Measurements from ENCODE around the gene ARHGAP31.

ARHGAP31 gene

DNA sequence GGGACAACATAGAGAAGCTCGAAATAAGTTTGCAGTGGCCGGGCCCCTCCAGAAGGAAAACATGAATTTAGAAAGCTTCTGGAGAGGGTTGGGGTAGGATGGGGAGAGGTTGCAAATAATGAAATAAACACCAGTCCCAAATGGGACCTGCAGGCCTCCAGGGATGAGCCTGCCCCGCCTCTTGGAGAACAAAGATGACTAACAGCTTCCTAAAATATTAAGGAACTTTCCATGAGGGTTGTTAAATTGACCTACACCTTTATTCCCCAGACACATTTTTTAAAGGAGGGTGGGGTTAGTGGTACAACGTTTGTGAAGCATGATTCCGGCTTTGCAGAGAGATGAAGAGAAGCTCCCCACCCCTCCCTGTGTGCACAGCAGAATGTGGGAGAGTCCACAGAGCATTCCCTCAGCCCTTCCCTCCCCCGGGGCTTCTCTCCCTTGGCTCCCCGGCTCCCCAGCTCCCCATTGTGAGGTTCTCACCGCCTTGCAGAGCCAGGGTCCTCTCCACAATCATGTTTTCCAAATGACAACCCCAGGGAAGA lies 84.1 kb downstream of the ARHGAP31 start:
- TF ChIP-seq EZH2phosphoT487 (conservative IDR thresholded peaks at IDR 0.05; ENCODE audit: low read length): no peak
- TF ChIP-seq, protein P1, sequence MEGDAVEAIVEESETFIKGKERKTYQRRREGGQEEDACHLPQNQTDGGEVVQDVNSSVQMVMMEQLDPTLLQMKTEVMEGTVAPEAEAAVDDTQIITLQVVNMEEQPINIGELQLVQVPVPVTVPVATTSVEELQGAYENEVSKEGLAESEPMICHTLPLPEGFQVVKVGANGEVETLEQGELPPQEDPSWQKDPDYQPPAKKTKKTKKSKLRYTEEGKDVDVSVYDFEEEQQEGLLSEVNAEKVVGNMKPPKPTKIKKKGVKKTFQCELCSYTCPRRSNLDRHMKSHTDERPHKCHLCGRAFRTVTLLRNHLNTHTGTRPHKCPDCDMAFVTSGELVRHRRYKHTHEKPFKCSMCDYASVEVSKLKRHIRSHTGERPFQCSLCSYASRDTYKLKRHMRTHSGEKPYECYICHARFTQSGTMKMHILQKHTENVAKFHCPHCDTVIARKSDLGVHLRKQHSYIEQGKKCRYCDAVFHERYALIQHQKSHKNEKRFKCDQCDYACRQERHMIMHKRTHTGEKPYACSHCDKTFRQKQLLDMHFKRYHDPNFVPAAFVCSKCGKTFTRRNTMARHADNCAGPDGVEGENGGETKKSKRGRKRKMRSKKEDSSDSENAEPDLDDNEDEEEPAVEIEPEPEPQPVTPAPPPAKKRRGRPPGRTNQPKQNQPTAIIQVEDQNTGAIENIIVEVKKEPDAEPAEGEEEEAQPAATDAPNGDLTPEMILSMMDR (IDR thresholded peaks at IDR 0.05; ENCODE audit: insufficient read depth, low read length, poor library complexity, severe bottlenecking): no peak
- H3F3A ChIP-seq (ENCODE audit: insufficient read depth): no peaks in the 10 kb centered on the region
- no peaks in the 10 kb centered on the region for H3K9me2 ChIP-seq (replicated peaks; ENCODE audit: insufficient read depth, low read length)
- no peaks in the 10 kb centered on the region for H3K27me3 ChIP-seq (ENCODE audit: low read length)
- H3K36me3 ChIP-seq (ENCODE audit: low read length): no peaks in the 10 kb centered on the region
- no peak overlapping the region for H3K9ac ChIP-seq (ENCODE audit: low read length)
- no peak overlapping the region for H3K4me2 ChIP-seq (ENCODE audit: low read depth, low read length, poor library complexity, severe bottlenecking)
- H3K79me2 ChIP-seq (ENCODE audit: insufficient read depth, low read length): no peaks in the 10 kb centered on the region
- H3K4me3 ChIP-seq (ENCODE audit: insufficient read depth, low read length, poor library complexity, severe bottlenecking): no peak overlapping the region
- H2AFZ ChIP-seq (ENCODE audit: low read depth, low read length, severe bottlenecking): no peak overlapping the region
- H3K9me3 ChIP-seq (ENCODE audit: insufficient read depth, low read length): no peaks in the 10 kb centered on the region
- no peaks in the 10 kb centered on the region for H4K20me1 ChIP-seq (ENCODE audit: low read depth, low read length)
- no peak overlapping the region for H3K27ac ChIP-seq (ENCODE audit: low read depth, low read length)

DNA sequence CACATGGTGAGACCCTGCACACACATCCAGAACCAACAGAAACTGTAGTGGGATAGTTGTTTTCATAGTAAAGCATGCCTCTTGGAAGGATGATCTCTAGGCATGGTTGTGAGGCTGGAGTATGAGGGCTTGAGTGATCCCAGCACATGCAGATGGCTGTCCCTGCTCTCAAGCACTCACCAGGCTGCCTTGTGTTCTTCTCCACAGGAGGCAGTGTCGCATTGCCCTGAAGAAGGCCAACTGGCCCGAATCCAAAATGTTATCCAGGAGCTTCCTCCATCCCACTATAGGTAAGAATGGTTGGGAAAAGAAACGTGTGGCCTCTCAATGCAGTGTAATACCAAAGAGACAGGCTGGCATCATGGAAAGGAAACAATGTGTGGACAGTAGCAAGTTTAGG lies 86.5 kb downstream of the ARHGAP31 start:
- Histone ChIP-seq H3K36me3 (ENCODE audit: low read length) (no peaks in the 10 kb centered on the region), H3K9me3 (ENCODE audit: insufficient read depth, low read length) (no peaks in the 10 kb centered on the region), H3K79me2 (ENCODE audit: insufficient read depth, low read length) (no peaks in the 10 kb centered on the region), H2AFZ (ENCODE audit: low read depth, low read length, severe bottlenecking) (no peak overlapping the region), H3F3A (ENCODE audit: insufficient read depth) (no peaks in the 10 kb centered on the region), H3K27ac (ENCODE audit: low read depth, low read length) (no peak overlapping the region), H3K27me3 (ENCODE audit: low read length) (no peaks in the 10 kb centered on the region), H3K9me2 (replicated peaks; ENCODE audit: insufficient read depth, low read length) (no peaks in the 10 kb centered on the region), H3K4me2 (ENCODE audit: low read depth, low read length, poor library complexity, severe bottlenecking) (no peak overlapping the region), H4K20me1 (ENCODE audit: low read depth, low read length) (no peaks in the 10 kb centered on the region), H3K4me3 (ENCODE audit: insufficient read depth, low read length, poor library complexity, severe bottlenecking) (no peak overlapping the region), H3K9ac (ENCODE audit: low read length) (no peak overlapping the region)
- TF ChIP-seq, protein P1 (IDR thresholded peaks at IDR 0.05; ENCODE audit: insufficient read depth, low read length, poor library complexity, severe bottlenecking): no peak
- TF ChIP-seq EZH2phosphoT487 (conservative IDR thresholded peaks at IDR 0.05; ENCODE audit: low read length): no peak

DNA sequence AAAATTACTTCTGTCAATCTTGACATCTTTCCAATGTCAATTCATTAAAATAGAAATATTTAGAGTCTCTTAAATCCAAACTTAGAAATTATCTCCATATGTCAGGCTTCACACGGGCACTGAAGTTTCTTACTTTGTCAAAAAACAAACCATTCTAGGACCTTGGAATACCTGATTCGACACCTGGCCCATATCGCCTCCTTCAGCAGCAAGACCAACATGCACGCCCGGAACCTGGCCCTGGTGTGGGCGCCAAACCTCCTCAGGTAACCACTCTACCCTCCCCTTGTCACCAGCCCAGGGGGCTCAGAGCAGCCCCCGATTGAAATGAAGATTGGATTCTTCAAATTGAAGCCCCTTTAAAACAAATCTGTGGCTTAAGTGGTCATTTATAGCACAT lies 88.0 kb downstream of the ARHGAP31 start:
- no peaks in the 10 kb centered on the region for H3K9me3 ChIP-seq (ENCODE audit: insufficient read depth, low read length)
- no peak overlapping the region for H3K27ac ChIP-seq (ENCODE audit: low read depth, low read length)
- no peaks in the 10 kb centered on the region for H3K79me2 ChIP-seq (ENCODE audit: insufficient read depth, low read length)
- no peaks in the 10 kb centered on the region for H3K9me2 ChIP-seq (replicated peaks; ENCODE audit: insufficient read depth, low read length)
- H2AFZ ChIP-seq (ENCODE audit: low read depth, low read length, severe bottlenecking): no peak overlapping the region
- H3K9ac ChIP-seq (ENCODE audit: low read length): no peak overlapping the region
- no peaks in the 10 kb centered on the region for H3F3A ChIP-seq (ENCODE audit: insufficient read depth)
- no peaks in the 10 kb centered on the region for H4K20me1 ChIP-seq (ENCODE audit: low read depth, low read length)
- no peak overlapping the region for H3K4me3 ChIP-seq (ENCODE audit: insufficient read depth, low read length, poor library complexity, severe bottlenecking)
- H3K27me3 ChIP-seq (ENCODE audit: low read length): no peaks in the 10 kb centered on the region
- no peaks in the 10 kb centered on the region for H3K36me3 ChIP-seq (ENCODE audit: low read length)
- H3K4me2 ChIP-seq (ENCODE audit: low read depth, low read length, poor library complexity, severe bottlenecking): no peak overlapping the region
- no peak for TF ChIP-seq EZH2phosphoT487 (conservative IDR thresholded peaks at IDR 0.05; ENCODE audit: low read length)
- TF ChIP-seq, protein P1 (IDR thresholded peaks at IDR 0.05; ENCODE audit: insufficient read depth, low read length, poor library complexity, severe bottlenecking): no peak

Data from SU-DHL-6 (cell line).